Kidney epithelial cell (primary cell): ENCODE data around the gene PLPP7. TPM values are rescaled to one million over a fixed set of nuclear protein-coding genes. Genes with fewer than 3 reads are reported as not detected.
A peak's percentile ranks its signal among the peaks of the same experiment; 100 is the strongest.
"Not testable (repeated sequence)": the region's sequence is repeated elsewhere in the genome, so short reads cannot be mapped to it uniquely, and the experiment has no call there.

Experiments used
- DNase-seq: peaks from one replicate; pipeline ENCODE4 v3.0.0-alpha.2; 2010; ENCODE audit warnings: low read depth
- H3K27me3 ChIP-seq: 2 replicates; pipeline ENCODE4 v1.6.0; 2011; ENCODE audit warnings: low read length; ENCODE audit not compliant: control insufficient read depth, insufficient read depth
- H3K36me3 ChIP-seq: 2 replicates; pipeline ENCODE4 v1.5.1; 2011; ENCODE audit warnings: low read length; ENCODE audit not compliant: control insufficient read depth, insufficient read depth
- H3K4me3 ChIP-seq: 2 replicates; pipeline ENCODE4 v1.5.1; 2011; ENCODE audit warnings: low read depth, mild to moderate bottlenecking, control low read depth, low read length
- total RNA-seq: library from RNA; depleted of rRNA; stranded (reverse); fragments of >200 nt; gene quantifications from 2 replicates; pipeline ENCODE4 v1.2.3, GENCODE V29; 2015
- TF ChIP-seq, protein P1 (sequence below): IDR thresholded peaks from 2 replicates; pipeline ENCODE4 v1.5.1; 2011; ENCODE audit warnings: mild to moderate bottlenecking, moderate library complexity, low read length, control low read depth, inconsistent platforms; ENCODE audit not compliant: insufficient read depth, poor library complexity, severe bottlenecking

The PLPP7 gene
- total RNA-seq, result 2.6 and 4.6 TPM in 2 replicates

DNA sequence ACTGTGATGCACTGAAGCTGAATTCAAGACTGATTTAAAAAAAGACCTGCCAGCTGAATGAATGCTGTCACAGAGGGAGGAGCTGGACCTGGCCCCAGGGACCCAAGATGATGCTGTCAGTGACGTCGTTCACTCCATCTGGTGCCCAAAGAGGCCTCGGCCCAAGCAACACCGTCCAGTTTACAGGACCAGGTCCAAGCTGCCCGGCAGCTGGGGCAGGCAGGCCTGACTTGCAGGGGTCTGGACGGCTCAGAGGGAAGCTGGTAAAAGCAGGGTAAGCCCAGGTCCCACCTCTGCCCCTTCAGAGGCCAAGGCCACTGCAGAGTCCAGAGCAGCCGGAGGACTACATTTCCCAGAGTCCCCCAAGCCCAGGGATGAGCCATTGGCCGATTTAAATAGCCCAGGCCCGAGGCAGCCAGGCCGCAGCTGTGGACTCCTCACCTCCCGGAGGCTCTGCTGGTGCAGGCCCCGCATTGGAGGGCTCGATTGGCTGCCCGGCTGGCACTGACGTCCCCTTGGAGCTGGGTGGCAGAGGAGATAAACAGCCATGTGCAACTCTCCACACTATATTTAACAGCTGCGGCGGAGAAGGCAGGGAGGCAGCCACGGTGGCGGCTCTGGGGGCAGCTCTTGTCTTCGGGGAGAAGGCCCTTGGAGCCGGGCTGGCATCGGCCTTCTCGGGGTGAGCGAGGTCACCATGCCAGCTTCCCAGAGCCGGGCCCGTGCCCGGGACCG, at the start of gene PLPP7:
TSS of gene PLPP7 (plus strand) at position 423 of the 735 bp plus-strand sequence. CDS start at position 698, 275 bp downstream.
- TF ChIP-seq, protein P1, sequence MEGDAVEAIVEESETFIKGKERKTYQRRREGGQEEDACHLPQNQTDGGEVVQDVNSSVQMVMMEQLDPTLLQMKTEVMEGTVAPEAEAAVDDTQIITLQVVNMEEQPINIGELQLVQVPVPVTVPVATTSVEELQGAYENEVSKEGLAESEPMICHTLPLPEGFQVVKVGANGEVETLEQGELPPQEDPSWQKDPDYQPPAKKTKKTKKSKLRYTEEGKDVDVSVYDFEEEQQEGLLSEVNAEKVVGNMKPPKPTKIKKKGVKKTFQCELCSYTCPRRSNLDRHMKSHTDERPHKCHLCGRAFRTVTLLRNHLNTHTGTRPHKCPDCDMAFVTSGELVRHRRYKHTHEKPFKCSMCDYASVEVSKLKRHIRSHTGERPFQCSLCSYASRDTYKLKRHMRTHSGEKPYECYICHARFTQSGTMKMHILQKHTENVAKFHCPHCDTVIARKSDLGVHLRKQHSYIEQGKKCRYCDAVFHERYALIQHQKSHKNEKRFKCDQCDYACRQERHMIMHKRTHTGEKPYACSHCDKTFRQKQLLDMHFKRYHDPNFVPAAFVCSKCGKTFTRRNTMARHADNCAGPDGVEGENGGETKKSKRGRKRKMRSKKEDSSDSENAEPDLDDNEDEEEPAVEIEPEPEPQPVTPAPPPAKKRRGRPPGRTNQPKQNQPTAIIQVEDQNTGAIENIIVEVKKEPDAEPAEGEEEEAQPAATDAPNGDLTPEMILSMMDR, result no peak
- no peaks in the 10 kb centered on the region for H3K36me3 ChIP-seq
- peak; percentile 10 for DNase-seq
- no peaks in the 10 kb centered on the region for H3K27me3 ChIP-seq
- H3K4me3 ChIP-seq, result peak within 1 kb of the TSS; percentile 35

DNA sequence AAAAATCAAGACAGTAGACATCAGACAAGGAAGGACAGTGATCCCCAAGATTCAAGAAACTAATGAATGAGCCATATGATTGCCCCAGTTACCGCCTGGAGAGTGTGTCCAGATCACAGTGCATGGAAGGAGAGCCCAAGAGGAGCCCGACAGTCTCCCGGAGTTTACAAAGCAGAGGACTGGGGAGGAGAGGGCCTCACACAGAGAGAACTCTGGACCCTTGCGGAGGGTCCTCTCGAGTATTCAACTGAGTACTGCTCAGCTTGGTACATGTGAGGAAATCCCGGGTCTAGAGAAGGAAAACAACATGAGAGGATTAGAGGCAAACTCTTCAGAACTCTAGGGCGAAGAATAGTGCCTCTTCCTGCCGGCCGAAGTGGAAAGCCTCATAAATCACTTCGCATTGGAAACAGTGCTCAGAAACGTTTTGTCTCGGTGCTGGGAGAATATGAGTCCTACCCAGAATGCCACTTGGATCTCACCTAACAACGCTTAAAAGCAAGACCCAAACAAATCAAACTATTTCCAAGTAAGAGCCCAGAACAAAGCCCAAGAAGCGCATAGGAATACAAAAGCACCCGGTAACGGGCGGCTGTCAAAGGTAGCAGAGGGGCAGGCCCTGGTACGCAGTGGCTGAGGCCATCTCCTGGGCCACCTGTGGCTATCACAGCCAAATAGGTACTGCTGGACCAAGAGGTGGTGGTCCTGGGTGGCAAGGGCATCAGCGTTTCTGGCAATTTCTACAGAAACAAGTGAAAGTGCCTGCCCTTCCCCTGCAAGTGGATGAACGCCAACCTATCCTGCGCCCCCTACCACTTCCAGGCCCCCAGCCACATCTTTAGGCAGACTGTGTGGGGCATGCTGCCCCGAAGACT, 49.2 kb upstream of the PLPP7 start:
- peaks cover 7% of the 10 kb centered on the region for H3K27me3 ChIP-seq
- H3K4me3 ChIP-seq, result no peak overlapping the region
- no peak for DNase-seq
- TF ChIP-seq, protein P1, result no peak
- H3K36me3 ChIP-seq, result no peaks in the 10 kb centered on the region

DNA sequence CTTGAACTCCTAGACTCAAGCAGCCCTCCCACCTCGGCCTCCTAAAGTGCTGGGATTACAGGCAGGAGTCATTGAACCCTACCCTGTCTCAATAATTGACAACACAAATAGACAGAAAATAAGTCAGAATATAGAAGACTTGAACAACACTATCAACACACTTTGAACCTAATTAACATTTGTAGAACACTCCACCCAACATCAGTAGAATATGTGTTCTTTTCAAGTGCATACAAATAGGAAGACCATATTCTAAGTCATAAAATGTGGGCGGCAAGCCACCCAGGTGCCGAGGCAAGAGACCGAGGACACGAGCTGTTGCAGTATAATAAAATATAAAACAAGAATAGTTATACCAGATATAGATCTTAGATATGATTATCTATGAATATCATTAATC, 45.2 kb upstream of the PLPP7 start:
- H3K4me3 ChIP-seq, H3K27me3 ChIP-seq, H3K36me3 ChIP-seq, DNase-seq: not testable (repeated sequence)

DNA sequence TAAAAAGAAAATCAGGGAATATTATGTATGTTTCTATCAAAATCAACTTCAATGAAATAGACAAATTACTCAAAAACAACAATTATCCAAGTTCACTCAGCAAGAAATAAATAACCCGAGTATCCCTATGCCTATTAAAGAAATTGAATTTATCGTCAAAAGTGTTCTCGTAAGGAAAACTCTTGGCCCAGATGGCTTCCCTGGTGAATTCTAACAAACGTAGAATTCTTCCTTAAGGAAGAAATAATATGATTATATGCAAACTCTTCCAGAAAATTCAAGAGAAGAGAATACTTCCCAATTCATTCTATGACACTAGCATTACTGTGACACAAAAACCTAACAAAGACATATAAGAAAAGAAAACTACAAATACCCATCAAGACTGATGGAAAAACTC, 42.9 kb upstream of the PLPP7 start:
- H3K27me3 ChIP-seq, result no peaks in the 10 kb centered on the region
- no peak overlapping the region for H3K4me3 ChIP-seq
- DNase-seq, result no peak
- no peaks in the 10 kb centered on the region for H3K36me3 ChIP-seq
- TF ChIP-seq, protein P1, result no peak

DNA sequence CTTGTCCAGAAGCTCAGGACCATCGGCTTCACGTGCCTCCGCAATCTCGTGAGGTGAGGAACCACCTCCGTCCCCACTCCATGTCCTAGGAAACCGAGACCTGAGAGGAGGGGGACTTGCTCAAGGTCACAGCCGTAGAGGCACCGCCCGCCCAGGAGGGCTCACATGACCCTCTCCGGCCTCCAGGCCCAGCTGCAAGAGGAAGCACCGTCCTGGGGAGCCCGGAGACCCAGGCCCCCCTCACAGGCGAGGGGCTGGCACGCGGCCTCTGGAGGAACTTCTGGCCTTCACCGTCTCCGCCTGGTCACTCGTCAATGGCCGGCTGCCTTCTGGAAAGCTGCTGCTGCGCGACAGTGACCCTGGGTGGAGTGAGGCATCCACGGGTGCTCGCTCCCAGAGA, 37.4 kb upstream of the PLPP7 start:
- DNase-seq, result no peak
- Histone ChIP-seq H3K36me3 (no peaks in the 10 kb centered on the region), H3K4me3 (no peak overlapping the region), H3K27me3 (no peaks in the 10 kb centered on the region)
- TF ChIP-seq, protein P1, result no peak

DNA sequence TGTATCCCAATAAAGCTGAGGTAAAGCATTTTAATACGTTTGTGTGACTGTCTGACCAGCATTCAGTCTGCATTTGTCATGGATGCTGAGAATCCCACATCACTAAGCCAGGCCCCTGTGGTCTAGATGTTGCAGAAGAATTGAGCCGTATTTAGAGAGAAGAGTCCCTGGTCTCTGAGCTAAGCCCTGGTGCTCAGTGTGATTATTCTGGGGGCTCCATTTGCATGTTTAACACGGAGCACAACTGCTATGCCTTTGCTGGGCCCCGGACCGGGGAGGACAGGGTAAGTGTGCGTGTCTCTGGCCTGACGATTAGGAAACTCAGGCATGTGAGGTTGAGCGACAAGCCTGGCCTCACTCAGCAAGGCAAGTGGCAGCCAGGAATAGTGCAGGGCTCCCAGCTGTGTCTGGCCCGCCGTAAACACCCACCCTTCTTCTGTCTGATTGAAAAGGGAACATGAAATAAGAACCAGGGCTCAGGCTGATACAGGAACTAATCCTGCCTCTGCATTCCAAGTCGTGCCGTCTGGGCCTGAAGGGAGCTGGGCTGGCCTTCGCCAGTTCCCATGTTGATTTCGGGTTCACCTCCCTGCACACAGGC, 35.5 kb upstream of the PLPP7 start:
- TF ChIP-seq, protein P1, result no peak
- DNase-seq, result no peak
- H3K27me3 ChIP-seq, result no peaks in the 10 kb centered on the region
- no peaks in the 10 kb centered on the region for H3K36me3 ChIP-seq
- no peak overlapping the region for H3K4me3 ChIP-seq
